GM12873 (cell line): ENCODE measurements around the gene NDUFB2.

ENCODE experiments used
- TF ChIP-seq, protein P1 (sequence below): IDR thresholded peaks from 2 replicates; pipeline ENCODE4 v1.5.1; 2012; ENCODE audit warnings: low read depth, mild to moderate bottlenecking, moderate library complexity, low read length, control low read depth; ENCODE audit not compliant: insufficient read depth; ENCODE audit errors: missing control alignments

The NDUFB2 gene

DNA sequence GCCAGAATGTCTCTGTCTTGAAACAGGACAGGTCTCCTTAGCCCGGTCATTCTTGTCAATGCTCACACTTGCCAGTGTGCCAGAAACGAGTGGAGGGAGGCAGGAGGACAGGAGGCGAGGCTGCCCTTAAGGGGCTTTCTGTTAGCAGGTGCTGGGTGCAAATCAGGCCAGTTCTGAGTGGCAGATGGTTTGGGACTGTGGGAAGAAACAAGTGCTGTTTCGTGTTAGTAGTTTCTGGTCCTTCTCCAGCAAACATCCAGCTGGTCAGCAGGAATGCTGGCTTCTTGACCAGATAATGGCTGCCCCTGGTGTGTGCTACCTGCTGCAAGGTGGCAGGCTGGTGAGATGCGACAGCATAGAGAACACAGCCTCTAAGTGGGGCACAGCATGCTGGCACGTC lies 8.2 kb upstream of the NDUFB2 start:
- TF ChIP-seq, protein P1, sequence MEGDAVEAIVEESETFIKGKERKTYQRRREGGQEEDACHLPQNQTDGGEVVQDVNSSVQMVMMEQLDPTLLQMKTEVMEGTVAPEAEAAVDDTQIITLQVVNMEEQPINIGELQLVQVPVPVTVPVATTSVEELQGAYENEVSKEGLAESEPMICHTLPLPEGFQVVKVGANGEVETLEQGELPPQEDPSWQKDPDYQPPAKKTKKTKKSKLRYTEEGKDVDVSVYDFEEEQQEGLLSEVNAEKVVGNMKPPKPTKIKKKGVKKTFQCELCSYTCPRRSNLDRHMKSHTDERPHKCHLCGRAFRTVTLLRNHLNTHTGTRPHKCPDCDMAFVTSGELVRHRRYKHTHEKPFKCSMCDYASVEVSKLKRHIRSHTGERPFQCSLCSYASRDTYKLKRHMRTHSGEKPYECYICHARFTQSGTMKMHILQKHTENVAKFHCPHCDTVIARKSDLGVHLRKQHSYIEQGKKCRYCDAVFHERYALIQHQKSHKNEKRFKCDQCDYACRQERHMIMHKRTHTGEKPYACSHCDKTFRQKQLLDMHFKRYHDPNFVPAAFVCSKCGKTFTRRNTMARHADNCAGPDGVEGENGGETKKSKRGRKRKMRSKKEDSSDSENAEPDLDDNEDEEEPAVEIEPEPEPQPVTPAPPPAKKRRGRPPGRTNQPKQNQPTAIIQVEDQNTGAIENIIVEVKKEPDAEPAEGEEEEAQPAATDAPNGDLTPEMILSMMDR: no peak

DNA sequence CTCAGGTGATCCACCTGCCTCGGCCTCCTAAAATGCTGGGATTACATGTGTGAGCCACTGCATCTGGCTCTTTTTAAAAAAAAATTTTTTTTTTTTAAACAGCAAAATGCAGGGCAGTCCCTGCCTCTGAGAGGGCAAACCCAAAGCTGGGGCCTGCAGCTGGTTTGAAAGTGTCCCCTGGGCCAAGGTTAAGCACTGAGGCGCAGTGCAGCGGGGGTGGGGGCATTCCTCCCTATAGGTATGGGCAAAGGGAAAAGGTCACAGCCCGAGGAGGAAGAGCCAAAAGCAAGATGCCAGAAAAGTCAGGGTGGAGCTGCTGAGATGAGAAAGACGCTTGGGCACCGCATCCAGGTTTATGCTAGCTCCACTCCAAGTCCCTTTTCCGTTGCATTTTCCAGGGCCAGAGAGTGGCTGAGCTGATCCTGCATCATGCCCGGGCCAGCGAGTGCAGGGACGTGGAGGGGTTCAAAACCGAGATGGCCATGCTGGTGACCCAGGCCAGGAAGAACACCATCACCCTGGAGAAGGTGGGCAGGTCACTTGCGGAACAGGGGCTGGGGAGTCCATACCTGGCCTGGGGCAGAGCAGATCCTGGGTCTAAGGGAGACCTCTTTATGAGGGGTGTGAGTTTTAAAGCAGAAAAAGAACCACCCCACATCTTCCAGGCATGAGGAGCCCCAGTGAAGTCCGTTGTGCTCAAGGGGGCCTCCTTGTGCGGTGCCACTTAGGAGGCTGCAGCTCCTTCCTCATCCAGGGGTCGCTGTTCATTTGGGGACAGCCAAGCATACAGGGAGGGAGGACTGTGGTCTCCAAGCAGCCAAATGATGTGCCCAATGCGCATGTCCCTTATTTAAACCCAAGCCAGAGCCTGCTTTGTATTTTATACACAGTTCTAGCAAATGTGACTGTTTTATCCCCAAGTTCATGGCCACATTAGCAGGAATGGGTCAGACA lies 7.0 kb upstream of the NDUFB2 start:
- TF ChIP-seq, protein P1: no peak

DNA sequence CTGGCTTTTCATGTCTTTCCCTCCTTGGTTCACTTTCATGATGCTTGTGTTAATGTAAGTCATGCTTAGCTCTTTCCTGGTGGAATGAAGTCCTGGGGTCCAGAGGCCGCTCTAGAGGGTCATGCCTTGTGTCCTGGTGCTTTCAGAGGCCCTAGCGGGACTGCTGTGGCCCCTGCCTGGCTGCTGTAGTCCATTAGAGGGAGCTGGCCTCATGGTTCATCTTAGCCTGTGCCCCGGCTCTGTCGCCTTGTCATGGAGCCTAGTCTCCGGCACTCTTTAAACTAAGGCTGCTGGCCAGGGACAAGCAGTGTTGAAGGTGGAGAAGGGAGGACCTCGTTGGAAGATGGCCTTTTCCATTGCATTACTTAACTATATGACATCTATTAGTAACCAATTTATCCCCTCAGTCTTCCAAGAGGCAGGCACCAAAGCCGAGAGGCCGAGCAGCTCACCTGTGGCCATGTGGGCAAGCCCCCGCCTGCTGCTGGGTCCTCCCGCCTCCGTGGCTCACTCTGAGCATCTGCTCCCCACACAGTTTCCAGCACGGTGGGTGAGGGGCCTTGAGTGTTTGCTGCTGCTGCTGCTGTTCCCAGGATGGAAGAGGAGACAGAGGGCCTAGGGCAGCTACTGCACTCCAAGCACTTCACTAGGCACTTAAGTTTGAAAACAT lies 5.0 kb upstream of the NDUFB2 start:
- TF ChIP-seq, protein P1: no peak

DNA sequence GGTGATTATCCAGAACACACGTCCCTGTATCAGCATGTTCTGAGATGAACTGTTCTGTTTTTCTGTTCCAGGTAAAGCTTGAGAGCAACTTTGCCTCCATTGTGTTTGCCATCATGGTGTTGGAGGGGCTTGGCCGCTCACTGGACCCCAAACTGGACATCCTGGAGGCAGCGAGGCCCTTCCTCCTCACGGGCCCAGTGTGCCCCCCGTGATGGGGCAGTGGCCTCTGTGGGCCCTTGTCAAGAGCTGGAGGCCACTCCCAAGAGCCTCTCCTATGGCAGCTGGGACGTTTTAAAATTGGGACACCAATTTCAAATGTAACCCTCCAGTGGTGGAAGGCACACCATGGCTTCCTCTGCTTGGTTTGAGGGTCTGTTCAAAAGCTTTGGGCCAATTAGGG lies 1.9 kb upstream of the NDUFB2 start:
- TF ChIP-seq, protein P1: no peak

DNA sequence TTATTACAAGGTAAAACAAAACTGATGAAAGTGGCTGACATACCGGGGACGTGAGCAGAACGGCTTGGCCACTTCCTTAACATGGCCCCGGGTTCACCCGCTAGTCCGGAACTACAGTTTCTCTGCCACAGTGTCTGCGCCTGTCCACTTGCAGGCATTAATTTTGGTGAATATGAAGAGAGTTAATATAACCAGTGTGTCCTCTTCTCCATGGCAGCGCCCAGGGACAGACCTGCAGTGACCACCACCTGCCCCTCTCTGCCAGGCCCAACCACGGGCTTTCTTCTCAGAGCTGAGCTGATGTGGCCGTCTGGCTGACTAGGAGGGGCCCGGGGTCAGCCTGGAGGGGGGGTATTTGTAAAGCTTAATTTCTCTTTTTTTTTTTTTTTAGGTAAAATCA lies 1.1 kb upstream of the NDUFB2 start:
- TF ChIP-seq, protein P1: no peak

DNA sequence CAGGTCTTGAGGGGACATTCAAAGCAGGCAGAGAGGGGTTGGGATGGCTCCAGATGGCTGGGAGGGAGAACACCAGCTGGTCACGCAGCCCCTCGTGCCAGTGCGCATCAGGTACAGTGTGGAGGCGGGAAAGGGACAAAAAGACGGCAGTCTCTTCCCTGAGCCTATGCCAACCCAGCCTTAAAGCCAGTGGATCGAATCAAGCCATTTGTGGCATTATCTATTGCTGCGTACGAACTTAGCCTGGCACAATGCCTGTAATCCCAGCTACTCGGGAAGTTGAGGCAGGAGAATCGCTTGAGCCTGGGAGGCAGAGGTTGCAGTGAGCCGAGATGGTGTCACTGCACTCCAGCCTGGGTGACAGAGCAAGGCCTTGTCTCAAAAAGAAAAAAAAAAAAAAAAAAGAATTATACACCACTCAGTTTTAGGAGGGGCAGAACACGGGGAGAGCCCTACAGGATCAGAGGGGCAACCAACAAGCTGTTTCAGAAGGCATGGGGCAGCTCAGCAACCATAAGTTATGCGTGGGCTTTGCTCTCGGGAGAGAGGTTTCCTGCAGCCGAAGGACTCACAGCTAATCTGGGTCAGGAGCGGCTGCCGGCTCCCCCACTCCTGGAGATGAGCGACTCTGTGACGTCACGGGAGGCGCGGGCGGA lies 356 bp upstream of the NDUFB2 start:
- TF ChIP-seq, protein P1: no peak
